COLO829 (cell line): ENCODE results near the gene H6PD.

Experiments used
- DNase-seq: peaks from one replicate; pipeline ENCODE4 v3.0.0; 2012; ENCODE audit warnings: low spot score

Gene H6PD

GRCh38 chr1:9240914-9241820 is 6.6 kb downstream of the H6PD start:
- DNase-seq: no peak

- DNase-seq: no peak
Measured at GRCh38 chr1:9241891-9242290, 7.3 kb downstream of the H6PD start.

- DNase-seq: no peak
Measured at GRCh38 chr1:9242338-9242969, 7.9 kb downstream of the H6PD start.

- no peak for DNase-seq
Measured at GRCh38 chr1:9243066-9243739, 8.6 kb downstream of the H6PD start.

- no peak for DNase-seq
Measured at GRCh38 chr1:9244501-9245229, 10.1 kb downstream of the H6PD start.

- DNase-seq: no peak
Measured at GRCh38 chr1:9245230-9245619, 10.7 kb downstream of the H6PD start.

GRCh38 chr1:9245661-9246060 is 11.1 kb downstream of the H6PD start:
- no peak for DNase-seq

GRCh38 chr1:9246215-9246614 is 11.6 kb downstream of the H6PD start:
- DNase-seq: no peak

- no peak for DNase-seq
Measured at GRCh38 chr1:9246841-9247785, 12.5 kb downstream of the H6PD start.

GRCh38 chr1:9247894-9248293 is 13.3 kb downstream of the H6PD start:
- no peak for DNase-seq

- no peak for DNase-seq
Measured at GRCh38 chr1:9248341-9249262, 14.0 kb downstream of the H6PD start.

GRCh38 chr1:9249263-9249533 is 14.6 kb downstream of the H6PD start:
- DNase-seq: no peak

GRCh38 chr1:9249534-9250410 is 15.2 kb downstream of the H6PD start:
- no peak for DNase-seq

- no peak for DNase-seq
Measured at GRCh38 chr1:9250411-9251381, 16.1 kb downstream of the H6PD start.

- DNase-seq: no peak
Measured at GRCh38 chr1:9251501-9251900, 16.9 kb downstream of the H6PD start.

- no peak for DNase-seq
Measured at GRCh38 chr1:9253004-9253403, 18.4 kb downstream of the H6PD start.

- DNase-seq: no peak
Measured at GRCh38 chr1:9253453-9254105, 19.0 kb downstream of the H6PD start.

GRCh38 chr1:9256332-9256731 is 21.8 kb downstream of the H6PD start:
- no peak for DNase-seq
